NCI-H2171 (cell line): Measurements from ENCODE around the gene MAN2C1.
"Not testable (repeated sequence)": the region's sequence is repeated elsewhere in the genome, so short reads cannot be mapped to it uniquely, and the experiment has no call there.

ENCODE experiments used
- DNase-seq: peaks from one replicate; lab custom pipeline; 2025; lab: John Stamatoyannopoulos, UW

The MAN2C1 gene

GRCh38 chr15:75360856-75361255, 7.6 kb downstream of the MAN2C1 start:
- DNase-seq = no peak

- DNase-seq = no peak
Observed at GRCh38 chr15:75360391-75360790, 8.0 kb downstream of the MAN2C1 start.

GRCh38 chr15:75359537-75360250, 8.7 kb downstream of the MAN2C1 start:
- no peak for DNase-seq

- DNase-seq = no peak
Observed at GRCh38 chr15:75358771-75359536, 9.5 kb downstream of the MAN2C1 start.

GRCh38 chr15:75357976-75358673, 10.3 kb downstream of the MAN2C1 start:
- no peak for DNase-seq

- no peak for DNase-seq
Observed at GRCh38 chr15:75356517-75356916, 11.9 kb downstream of the MAN2C1 start.

- no peak for DNase-seq
Observed at GRCh38 chr15:75356006-75356405, 12.4 kb downstream of the MAN2C1 start.

GRCh38 chr15:75355369-75355768, 13.0 kb downstream of the MAN2C1 start:
- DNase-seq = no peak

- no peak for DNase-seq
Observed at GRCh38 chr15:75354454-75354853, 14.0 kb downstream of the MAN2C1 start.

- DNase-seq = no peak
Observed at GRCh38 chr15:75353604-75354003, 14.8 kb downstream of the MAN2C1 start.

GRCh38 chr15:75352186-75353080, 16.0 kb downstream of the MAN2C1 start:
- no peak for DNase-seq

- no peak for DNase-seq
Observed at GRCh38 chr15:75350601-75351361, 17.6 kb downstream of the MAN2C1 start.

- DNase-seq = no peak
Observed at GRCh38 chr15:75349851-75350588, 18.4 kb downstream of the MAN2C1 start.

GRCh38 chr15:75349351-75349669, 19.1 kb downstream of the MAN2C1 start:
- DNase-seq = not testable (repeated sequence)

GRCh38 chr15:75348562-75349350, 19.7 kb downstream of the MAN2C1 start:
- no peak for DNase-seq

- no peak for DNase-seq
Observed at GRCh38 chr15:75348034-75348561, 20.3 kb downstream of the MAN2C1 start.

GRCh38 chr15:75347222-75348033, 21.0 kb downstream of the MAN2C1 start:
- DNase-seq = peak; percentile 59

GRCh38 chr15:75346796-75347221, 21.6 kb downstream of the MAN2C1 start, which contains the start of gene NEIL1:
TSS of gene NEIL1 (plus strand) at chr15:75347039. CDS start at chr15:75348906, 1,867 bp downstream.
- DNase-seq = no peak
